ENCODE measurements around the gene ACADM. TPM values are rescaled to one million over a fixed set of nuclear protein-coding genes. Genes with fewer than 3 reads are reported as not detected.

ACADM gene
- total and polyA plus RNA-seq, 2 donors (not counting 3 experiments of a cell fraction or from before 2014, with no cell fraction given), result 10.8 to 32.5 TPM

DNA sequence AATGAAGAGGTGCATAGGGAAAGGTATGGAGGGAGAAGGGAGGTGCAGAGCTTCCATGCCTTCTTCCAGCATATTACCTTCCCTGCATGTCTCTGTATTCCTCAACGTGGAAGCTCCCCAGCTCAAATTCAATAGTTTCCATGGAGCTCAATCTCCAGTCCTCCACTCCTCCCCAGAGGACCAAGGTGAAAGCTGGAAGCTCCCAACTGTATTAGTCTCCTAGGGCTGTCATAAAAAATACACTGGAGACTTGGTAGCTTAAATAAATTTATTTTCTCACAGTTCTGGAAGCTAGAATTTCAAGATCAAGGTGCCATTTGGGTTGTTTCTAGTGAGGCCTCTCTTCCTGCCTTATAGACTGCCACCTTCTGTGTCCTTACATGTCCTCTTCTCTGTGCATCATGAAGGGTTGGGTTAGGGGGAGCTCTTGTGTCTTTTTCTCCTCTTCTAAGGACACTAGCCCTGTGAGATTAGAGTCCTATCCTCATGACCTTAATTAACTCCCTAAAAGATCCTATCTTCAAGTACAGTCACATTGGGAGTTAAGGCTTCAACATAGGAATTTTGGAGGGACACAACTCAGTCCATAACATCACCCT is 39.6 kb downstream of the ACADM start:
- Histone ChIP-seq H3K36me3 (ENCODE audit: control insufficient read depth in 2 of 2, extremely low read depth in 1 of 2, insufficient read depth in 2 of 2, low read length in 2 of 2) (no peaks in the 10 kb centered on the region), H3K9me3 (replicated peaks; ENCODE audit: control insufficient read depth, insufficient read depth, low read length) (no peaks in the 10 kb centered on the region), H3K4me3 (replicated peaks in 1 of 3; ENCODE audit: insufficient read depth in 1 of 3, low read depth in 1 of 3, low read length in 3 of 3) (no peak overlapping the region), H3K27ac (ENCODE audit: insufficient read depth, low read depth, low read length) (no peak overlapping the region), H3K79me2 (ENCODE audit: control insufficient read depth, insufficient read depth, low read length) (no peaks in the 10 kb centered on the region), H4K20me1 (replicated peaks; ENCODE audit: control insufficient read depth, extremely low read depth, insufficient read depth, low read length) (no peaks in the 10 kb centered on the region), H2AFZ (ENCODE audit: low read depth, low read length) (no peak overlapping the region), H3K27me3 (ENCODE audit: control insufficient read depth in 2 of 2, insufficient read depth in 2 of 2, low read length in 2 of 2) (no peaks in the 10 kb centered on the region), H3K4me2 (ENCODE audit: insufficient read depth, low read length) (no peak overlapping the region), H3K9me1 (replicated peaks; ENCODE audit: control insufficient read depth, extremely low read depth, insufficient read depth, low read length) (no peaks in the 10 kb centered on the region), H3K4me1 (ENCODE audit: control insufficient read depth, extremely low read depth, insufficient read depth, low read length) (peaks cover 14% of the 10 kb centered on the region), H3K9ac (replicated peaks; ENCODE audit: extremely low read depth, insufficient read depth, low read length) (no peak overlapping the region)
- TF ChIP-seq EZH2 (IDR thresholded peaks at IDR 0.05; ENCODE audit: borderline replicate concordance, low read depth, low read length, severe bottlenecking), result no peak
- TF ChIP-seq, protein P1, sequence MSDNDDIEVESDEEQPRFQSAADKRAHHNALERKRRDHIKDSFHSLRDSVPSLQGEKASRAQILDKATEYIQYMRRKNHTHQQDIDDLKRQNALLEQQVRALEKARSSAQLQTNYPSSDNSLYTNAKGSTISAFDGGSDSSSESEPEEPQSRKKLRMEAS (IDR thresholded peaks at IDR 0.05; ENCODE audit: insufficient read depth, insufficient read length), result no peak
- TF ChIP-seq GATA2 (IDR thresholded peaks at IDR 0.05; ENCODE audit: insufficient read depth, insufficient read length, low read depth, low read length), result no peak
- TF ChIP-seq CTCF (IDR thresholded peaks at IDR 0.05; ENCODE audit: extremely low read depth in 1 of 2, insufficient read depth in 1 of 2, low read depth in 1 of 2, low read length in 2 of 2), result no peak
- TF ChIP-seq FOS (IDR thresholded peaks at IDR 0.05; ENCODE audit: borderline replicate concordance, insufficient read depth, low read length), result no peak
- no peak for TF ChIP-seq POLR2A (IDR thresholded peaks at IDR 0.05; ENCODE audit: low read depth, low read length)
- no peak for TF ChIP-seq MYC (IDR thresholded peaks at IDR 0.05; ENCODE audit: low read depth, low read length)
- no peak for TF ChIP-seq JUN (IDR thresholded peaks at IDR 0.05; ENCODE audit: borderline replicate concordance, insufficient read depth, insufficient read length, low read depth)
- no peak for TF ChIP-seq POLR2AphosphoS5 (IDR thresholded peaks at IDR 0.05; ENCODE audit: insufficient read depth, low read depth, low read length)
- FAIRE-seq (no peak), DNase-seq (ENCODE audit: low read depth, low spot score) (no peak)
- dilution Hi-C loops (cut with MboI; ENCODE audit: extremely low pct_ligation_motif_present, low sequenced_read_pairs), result no loop called here
- BruUV-seq (replicated peaks), result no TSS peak
- ChIA-PET CTCF (interaction anchor here (0.7 to 1.4 kb wide), 3 partner anchors 14 to 531 kb away, joined by 3 read pairs; no protein-coding TSS in a partner anchor), POLR2A (no interaction called here)
- intact Hi-C loops (cut with micrococcal nuclease), result loop anchor here (2.0 kb wide), 1 partner anchor 39 kb away; the partner anchor contains the start of gene ACADM

Measured in endothelial cell of umbilical vein (primary cell).